ENCODE results near the gene ZBTB18.

GRCh38 chr1:244054924-244055263 lies 3.8 kb downstream of the ZBTB18 start:
- TF ChIP-seq, protein P1, sequence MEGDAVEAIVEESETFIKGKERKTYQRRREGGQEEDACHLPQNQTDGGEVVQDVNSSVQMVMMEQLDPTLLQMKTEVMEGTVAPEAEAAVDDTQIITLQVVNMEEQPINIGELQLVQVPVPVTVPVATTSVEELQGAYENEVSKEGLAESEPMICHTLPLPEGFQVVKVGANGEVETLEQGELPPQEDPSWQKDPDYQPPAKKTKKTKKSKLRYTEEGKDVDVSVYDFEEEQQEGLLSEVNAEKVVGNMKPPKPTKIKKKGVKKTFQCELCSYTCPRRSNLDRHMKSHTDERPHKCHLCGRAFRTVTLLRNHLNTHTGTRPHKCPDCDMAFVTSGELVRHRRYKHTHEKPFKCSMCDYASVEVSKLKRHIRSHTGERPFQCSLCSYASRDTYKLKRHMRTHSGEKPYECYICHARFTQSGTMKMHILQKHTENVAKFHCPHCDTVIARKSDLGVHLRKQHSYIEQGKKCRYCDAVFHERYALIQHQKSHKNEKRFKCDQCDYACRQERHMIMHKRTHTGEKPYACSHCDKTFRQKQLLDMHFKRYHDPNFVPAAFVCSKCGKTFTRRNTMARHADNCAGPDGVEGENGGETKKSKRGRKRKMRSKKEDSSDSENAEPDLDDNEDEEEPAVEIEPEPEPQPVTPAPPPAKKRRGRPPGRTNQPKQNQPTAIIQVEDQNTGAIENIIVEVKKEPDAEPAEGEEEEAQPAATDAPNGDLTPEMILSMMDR (IDR thresholded peaks at IDR 0.05): no peak
- no peak for TF ChIP-seq EP300 (IDR thresholded peaks at IDR 0.05)
- TF ChIP-seq POLR2A (IDR thresholded peaks at IDR 0.05): no peak
- no peak for TF ChIP-seq POLR2AphosphoS5 (IDR thresholded peaks at IDR 0.05)
